H9 (cell line): Measurements from ENCODE around the gene JTB. TPM values are rescaled to one million over a fixed set of nuclear protein-coding genes. Genes with fewer than 3 reads are reported as not detected.
A peak's percentile ranks its signal among the peaks of the same experiment; 100 is the strongest.

Source experiments
- DNase-seq: peaks from one replicate; pipeline ENCODE4 v3.0.0-alpha.2; 2017
- H2AFZ ChIP-seq: one replicate; pipeline ENCODE4 v1.6.1; 2013; ENCODE audit warnings: mild to moderate bottlenecking, low read length, control low read depth, moderate library complexity
- H2AK5ac ChIP-seq: 2 replicates; pipeline ENCODE4 v1.6.1; 2013; ENCODE audit warnings: low read length, control low read depth, mixed read lengths; ENCODE audit not compliant: insufficient read length
- H2BK120ac ChIP-seq: one replicate; pipeline ENCODE4 v1.6.1; 2013; ENCODE audit warnings: low read depth, mild to moderate bottlenecking, low read length, control low read depth, inconsistent platforms; ENCODE audit not compliant: poor library complexity, severe bottlenecking
- H2BK12ac ChIP-seq: 2 replicates; pipeline ENCODE4 v1.6.1; 2013; ENCODE audit warnings: low read length, control low read depth, mixed read lengths, low read depth; ENCODE audit not compliant: insufficient read length
- H2BK15ac ChIP-seq: 2 replicates; pipeline ENCODE4 v1.6.1; 2013; ENCODE audit warnings: low read depth, low read length, control low read depth
- H2BK20ac ChIP-seq: one replicate; pipeline ENCODE4 v1.6.1; 2013; ENCODE audit warnings: low read depth, mild to moderate bottlenecking, low read length, control low read depth, inconsistent platforms; ENCODE audit not compliant: poor library complexity, severe bottlenecking
- H2BK5ac ChIP-seq: 2 replicates; pipeline ENCODE4 v1.6.1; 2013; ENCODE audit warnings: low read length, control low read depth, mixed read lengths; ENCODE audit not compliant: insufficient read length
- H3K14ac ChIP-seq: 2 replicates; pipeline ENCODE4 v1.6.1; 2013; ENCODE audit warnings: low read length, control low read depth; ENCODE audit not compliant: insufficient read depth
- H3K18ac ChIP-seq: 2 replicates; pipeline ENCODE4 v1.6.1; 2013; ENCODE audit warnings: low read depth, mild to moderate bottlenecking, mixed read lengths, low read length, control low read depth; ENCODE audit not compliant: insufficient read length
- H3K23ac ChIP-seq: 2 replicates; pipeline ENCODE4 v1.6.1; 2013; ENCODE audit warnings: low read length, control low read depth, mixed read lengths, low read depth; ENCODE audit not compliant: insufficient read length
- H3K23me2 ChIP-seq: 2 replicates; pipeline ENCODE4 v1.6.1; 2013; ENCODE audit warnings: low read depth, mild to moderate bottlenecking, mixed read lengths, low read length, control low read depth; ENCODE audit not compliant: insufficient read length, poor library complexity, severe bottlenecking
- H3K27ac ChIP-seq: 2 replicates; pipeline ENCODE4 v1.5.1; 2013; ENCODE audit warnings: low read length, control low read depth, mixed read lengths, low read depth; ENCODE audit not compliant: insufficient read length
- H3K27me3 ChIP-seq: 2 replicates; pipeline ENCODE4 v1.6.1; 2013; ENCODE audit warnings: low read length, control low read depth, inconsistent platforms; ENCODE audit not compliant: insufficient read depth
- H3K4ac ChIP-seq: 2 replicates; pipeline ENCODE4 v1.6.1; 2013; ENCODE audit warnings: low read depth, mild to moderate bottlenecking, control low read depth, inconsistent platforms, low read length, moderate library complexity
- H3K4me1 ChIP-seq: 2 replicates; pipeline ENCODE4 v1.6.1; 2013; ENCODE audit warnings: low read length, control low read depth, inconsistent platforms; ENCODE audit not compliant: insufficient read depth
- H3K4me2 ChIP-seq: 2 replicates; pipeline ENCODE4 v1.6.1; 2013; ENCODE audit warnings: low read length, control low read depth, mixed read lengths; ENCODE audit not compliant: insufficient read length, insufficient read depth
- H3K56ac ChIP-seq: 2 replicates; pipeline ENCODE4 v1.6.1; 2013; ENCODE audit warnings: low read depth, mild to moderate bottlenecking, mixed read lengths, low read length, control low read depth; ENCODE audit not compliant: insufficient read length
- H3K79me1 ChIP-seq: 2 replicates; pipeline ENCODE4 v1.6.1; 2013; ENCODE audit warnings: low read depth, mild to moderate bottlenecking, moderate library complexity, low read length, control low read depth, inconsistent platforms; ENCODE audit not compliant: insufficient read depth, poor library complexity, severe bottlenecking
- H3K79me2 ChIP-seq: 2 replicates; pipeline ENCODE4 v1.6.1; 2013; ENCODE audit warnings: low read length, control low read depth, inconsistent platforms; ENCODE audit not compliant: insufficient read depth
- H3K9ac ChIP-seq: 2 replicates; pipeline ENCODE4 v1.6.1; 2013; ENCODE audit warnings: low read length, control low read depth, mixed read lengths; ENCODE audit not compliant: insufficient read length; ENCODE audit errors: extremely low read depth
- H3K9me3 ChIP-seq: one replicate; pipeline ENCODE4 v1.6.1; 2013; ENCODE audit warnings: low read depth, low read length, inconsistent platforms; ENCODE audit not compliant: control insufficient read depth
- H3T11ph ChIP-seq: one replicate; pipeline ENCODE4 v1.6.1; 2013; ENCODE audit warnings: mild to moderate bottlenecking, low read length, control low read depth, inconsistent platforms
- H4K20me1 ChIP-seq: one replicate; pipeline ENCODE4 v1.6.1; 2013; ENCODE audit not compliant: control insufficient read depth, insufficient read length, insufficient read depth
- H4K5ac ChIP-seq: 2 replicates; pipeline ENCODE4 v1.6.1; 2013; ENCODE audit warnings: low read depth, mild to moderate bottlenecking, mixed read lengths, low read length, control low read depth; ENCODE audit not compliant: insufficient read length
- H4K8ac ChIP-seq: replicated peaks from 2 replicates; pipeline ENCODE4 v1.6.1; 2013; ENCODE audit warnings: low read length, control low read depth, mixed read lengths, low read depth; ENCODE audit not compliant: insufficient read length
- H4K91ac ChIP-seq: 2 replicates; pipeline ENCODE4 v1.6.1; 2013; ENCODE audit warnings: low read depth, mild to moderate bottlenecking, moderate library complexity, mixed read lengths, low read length, control low read depth; ENCODE audit not compliant: insufficient read length
- H3K27ac Mint-ChIP-seq, 3 experiments: 2 replicates in 2 of 3; 3 replicates in 1 of 3; pipeline ENCODE4 v1.8.0; 2020 to 2021; ENCODE audit warnings: mixed read lengths in 3 of 3, mild to moderate bottlenecking in 1 of 3, moderate library complexity in 1 of 3
- H3K27me3 Mint-ChIP-seq: 2 replicates; pipeline ENCODE4 v1.8.0; 2021; ENCODE audit warnings: low read depth, mild to moderate bottlenecking, moderate library complexity, mixed read lengths
- H3K36me3 Mint-ChIP-seq, 3 experiments: 2 replicates in 2 of 3; 3 replicates in 1 of 3; pipeline ENCODE4 v1.8.0; 2020 to 2021; ENCODE audit warnings: low read depth in 3 of 3, mixed read lengths in 3 of 3; ENCODE audit not compliant: insufficient read depth in 1 of 3
- H3K4me1 Mint-ChIP-seq, 2 experiments: 2 replicates each; pipeline ENCODE4 v1.8.0; 2020; ENCODE audit warnings: mixed read lengths in 2 of 2
- H3K4me3 Mint-ChIP-seq, 2 experiments: 2 replicates in 1 of 2; 3 replicates in 1 of 2; pipeline ENCODE4 v1.8.0; 2020 to 2021; ENCODE audit warnings: mild to moderate bottlenecking in 2 of 2, mixed read lengths in 2 of 2, moderate library complexity in 1 of 2
- H3K9me3 Mint-ChIP-seq, 2 experiments: 2 replicates in 1 of 2; 3 replicates in 1 of 2; pipeline ENCODE4 v1.8.0; 2020; ENCODE audit warnings: mild to moderate bottlenecking in 2 of 2, mixed read lengths in 2 of 2, moderate library complexity in 1 of 2
- CTCF ChIP-seq: fragments of 200-600 bp; sonication (generic); conservative IDR thresholded peaks from 3 replicates; pipeline ENCODE4 v1.8.0; 2021; ENCODE audit warnings: antibody characterized with exemption, mild to moderate bottlenecking
- WGBS: extraction: QIAGEN DNeasy Blood & Tissue Kit; methylation state at CpG from one replicate; pipeline ENCODE4 v1.1.7; 2013; ENCODE audit warnings: missing lambda C conversion rate, low lambda C conversion rate, mixed read lengths; ENCODE audit not compliant: insufficient read length; ENCODE audit errors: extremely low coverage; 5-methylcytosine and 5-hydroxymethylcytosine counted together
- total RNA-seq: library from RNA; stranded (reverse); gene quantifications from 2 replicates; pipeline ENCODE4 v1.2.1, GENCODE V29; 2021

The JTB gene
- total RNA-seq, 1 experiment from 2014 or later, result 85.4 TPM

- Histone ChIP-seq H3K18ac (no peak overlapping the region), H3K56ac (no peak overlapping the region), H3K9ac (no peak overlapping the region), H4K5ac (no peak overlapping the region), H3K23me2 (no peaks in the 10 kb centered on the region), H2AFZ (no peak overlapping the region), H4K8ac (no peak overlapping the region), H4K91ac (no peak overlapping the region), H3K79me2 (peaks cover 3% of the 10 kb centered on the region; the same call in 1 of the 2 replicates), H3K27ac (no peak overlapping the region), H3K79me1 (peaks cover 4% of the 10 kb centered on the region), H3K4me1 (no peaks in the 10 kb centered on the region), H3K4ac (no peak overlapping the region), H3K23ac (no peak overlapping the region), H3K9me3 (no peaks in the 10 kb centered on the region), H2BK15ac (no peak overlapping the region), H2BK12ac (no peak overlapping the region), H3K14ac (no peak overlapping the region), H2AK5ac (no peak overlapping the region), H3K4me2 (no peak overlapping the region), H2BK5ac (no peak overlapping the region), H2BK120ac (no peak overlapping the region), H3T11ph (no peak overlapping the region), H3K27me3 (no peaks in the 10 kb centered on the region), H2BK20ac (no peak overlapping the region), H4K20me1 (no peaks in the 10 kb centered on the region)
- H3K27me3 Mint-ChIP-seq, result peaks cover 2% of the 10 kb centered on the region; the same call in 1 of the 2 replicates
- peak overlapping the region in 1 of 3 experiments; percentile 87; a peak in 2 of 7 replicates for H3K27ac Mint-ChIP-seq
- H3K36me3 Mint-ChIP-seq, result peaks cover 38 to 51% (median 49%) of the 10 kb centered on the region in 3 experiments
- no peak for DNase-seq
- H3K4me3 Mint-ChIP-seq, result no peak overlapping the region
- no CpG with 5 or more reads among the region's 3 CpGs for whole genome bisulfite sequencing
- peaks cover 13 to 18% of the 10 kb centered on the region in 2 experiments for H3K4me1 Mint-ChIP-seq
- H3K9me3 Mint-ChIP-seq, result peaks cover 0 to 3% of the 10 kb centered on the region in 2 experiments; a peak in 3 of 5 replicates
- no peak for TF ChIP-seq CTCF
Observed at GRCh38 chr1:153995202-153995601, 17.7 kb upstream of the JTB start.
